Choroid plexus epithelial cell (primary cell): ENCODE measurements around the gene ZNF521.

Source experiments
- DNase-seq: peaks from one replicate; pipeline ENCODE4 v3.0.0-alpha.2; 2010; ENCODE audit warnings: low read depth
- H3K4me3 ChIP-seq: 2 replicates; pipeline ENCODE4 v1.5.1; 2011; ENCODE audit warnings: low read depth, mild to moderate bottlenecking, control low read depth, low read length, moderate library complexity
- TF ChIP-seq, protein P1 (sequence below): conservative IDR thresholded peaks from 2 replicates; pipeline ENCODE4 v1.5.1; 2011; ENCODE audit warnings: low read depth, mild to moderate bottlenecking, control low read depth, inconsistent platforms, low read length, moderate library complexity

ZNF521 gene

DNA sequence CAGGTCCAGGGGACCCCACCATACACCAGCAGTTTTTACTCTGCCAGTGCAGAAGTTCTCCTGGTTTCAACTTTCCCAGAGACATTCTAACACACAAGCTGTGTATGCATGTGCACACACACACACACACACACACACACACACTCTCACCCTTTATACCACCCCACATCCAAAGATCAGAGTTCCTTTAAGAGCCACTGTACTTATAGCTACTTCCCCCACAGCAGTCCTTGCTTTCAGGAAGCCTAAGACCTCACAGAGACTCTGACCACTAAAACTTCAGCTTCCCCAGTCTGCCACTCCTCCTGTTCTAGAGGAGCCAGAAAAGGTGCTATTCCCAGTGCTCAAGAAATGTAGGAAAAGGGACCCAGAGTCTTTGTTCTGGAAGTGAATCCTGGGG is 107.8 kb downstream of the ZNF521 start:
- TF ChIP-seq, protein P1, sequence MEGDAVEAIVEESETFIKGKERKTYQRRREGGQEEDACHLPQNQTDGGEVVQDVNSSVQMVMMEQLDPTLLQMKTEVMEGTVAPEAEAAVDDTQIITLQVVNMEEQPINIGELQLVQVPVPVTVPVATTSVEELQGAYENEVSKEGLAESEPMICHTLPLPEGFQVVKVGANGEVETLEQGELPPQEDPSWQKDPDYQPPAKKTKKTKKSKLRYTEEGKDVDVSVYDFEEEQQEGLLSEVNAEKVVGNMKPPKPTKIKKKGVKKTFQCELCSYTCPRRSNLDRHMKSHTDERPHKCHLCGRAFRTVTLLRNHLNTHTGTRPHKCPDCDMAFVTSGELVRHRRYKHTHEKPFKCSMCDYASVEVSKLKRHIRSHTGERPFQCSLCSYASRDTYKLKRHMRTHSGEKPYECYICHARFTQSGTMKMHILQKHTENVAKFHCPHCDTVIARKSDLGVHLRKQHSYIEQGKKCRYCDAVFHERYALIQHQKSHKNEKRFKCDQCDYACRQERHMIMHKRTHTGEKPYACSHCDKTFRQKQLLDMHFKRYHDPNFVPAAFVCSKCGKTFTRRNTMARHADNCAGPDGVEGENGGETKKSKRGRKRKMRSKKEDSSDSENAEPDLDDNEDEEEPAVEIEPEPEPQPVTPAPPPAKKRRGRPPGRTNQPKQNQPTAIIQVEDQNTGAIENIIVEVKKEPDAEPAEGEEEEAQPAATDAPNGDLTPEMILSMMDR = no peak
- H3K4me3 ChIP-seq = no peak overlapping the region
- no peak for DNase-seq

DNA sequence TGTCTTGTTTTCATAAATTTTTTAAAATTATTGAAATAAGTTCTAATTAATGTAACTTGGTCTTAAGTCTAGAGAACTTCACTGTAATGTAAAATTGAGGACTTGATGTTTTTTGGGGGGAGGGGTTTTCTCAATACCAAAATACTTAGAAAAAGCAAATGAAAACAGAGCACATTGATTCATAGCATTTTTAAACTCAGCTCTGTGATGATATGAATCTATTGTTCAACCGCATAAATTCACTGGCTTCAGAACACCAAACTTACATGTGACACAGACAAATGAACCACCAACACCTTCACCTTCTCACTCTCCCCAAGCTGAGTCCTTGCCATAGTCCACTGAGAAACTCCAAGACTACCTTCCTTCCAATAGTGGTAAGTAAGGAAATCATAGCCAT is 108.2 kb downstream of the ZNF521 start:
- H3K4me3 ChIP-seq = no peak overlapping the region
- DNase-seq = no peak
- TF ChIP-seq, protein P1 = no peak

DNA sequence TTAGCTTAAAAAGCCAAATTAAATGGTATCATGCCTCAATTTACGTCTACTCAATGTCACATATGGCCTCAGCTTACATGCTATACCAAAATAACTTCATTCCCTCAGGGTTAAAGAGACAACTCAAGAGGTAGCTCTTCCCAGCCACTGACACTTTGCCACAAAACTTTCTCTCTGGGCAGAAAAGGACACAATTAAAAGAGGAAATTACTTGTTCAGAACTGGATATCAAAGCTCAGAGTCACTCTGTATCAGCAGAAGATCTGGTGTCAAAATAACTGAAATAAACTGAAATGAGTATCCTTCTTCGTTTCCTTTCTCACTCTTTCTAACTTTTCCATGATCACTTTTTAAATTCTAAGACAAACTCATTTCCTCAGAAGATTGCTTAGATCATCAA is 108.7 kb downstream of the ZNF521 start:
- DNase-seq = no peak
- H3K4me3 ChIP-seq = no peak overlapping the region
- TF ChIP-seq, protein P1 = no peak

- DNase-seq = no peak
- TF ChIP-seq, protein P1 = no peak
- no peak overlapping the region for H3K4me3 ChIP-seq
Measured at GRCh38 chr18:25240420-25240770, 111.6 kb downstream of the ZNF521 start.

DNA sequence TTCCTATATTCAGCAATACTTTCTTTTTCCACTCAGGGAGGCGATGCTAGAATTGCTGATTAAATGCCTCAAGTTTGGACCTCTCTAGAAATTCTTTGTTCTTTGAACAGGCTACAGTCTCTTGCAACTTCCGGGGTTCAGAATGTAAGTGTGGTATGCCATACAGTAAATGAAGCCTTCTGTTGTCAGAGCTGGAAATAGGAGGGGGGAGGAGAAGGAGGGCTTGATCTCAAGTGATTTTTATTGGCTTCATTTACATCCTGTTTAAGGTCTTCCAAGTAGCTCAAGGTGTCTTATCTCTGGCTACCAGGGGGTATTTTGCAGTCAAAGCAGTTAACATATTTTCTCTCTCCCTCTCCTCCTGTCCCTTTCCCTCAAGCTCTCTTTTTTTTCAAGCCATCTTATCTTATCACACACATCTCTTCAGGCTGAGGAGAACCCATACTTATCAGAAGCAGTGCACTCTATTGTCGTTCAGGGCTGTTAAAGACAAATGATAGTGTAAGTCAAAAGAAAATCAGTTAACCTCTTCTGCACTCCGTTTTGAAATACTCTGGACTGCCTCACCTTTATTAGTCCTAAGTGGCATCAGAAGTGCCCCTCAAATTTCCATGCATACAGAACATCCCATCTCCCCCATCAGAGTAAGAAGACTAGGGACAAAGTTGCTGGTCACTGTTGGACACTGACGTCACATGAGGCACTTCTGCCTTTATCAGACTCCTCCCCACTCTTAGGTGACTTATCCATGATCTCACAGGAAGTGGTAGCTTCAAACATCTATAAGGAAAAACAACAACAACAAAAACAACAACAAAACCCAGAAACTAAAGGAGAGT is 112.2 kb downstream of the ZNF521 start:
- no peak overlapping the region for H3K4me3 ChIP-seq
- TF ChIP-seq, protein P1 = no peak
- peak; percentile 59 for DNase-seq

DNA sequence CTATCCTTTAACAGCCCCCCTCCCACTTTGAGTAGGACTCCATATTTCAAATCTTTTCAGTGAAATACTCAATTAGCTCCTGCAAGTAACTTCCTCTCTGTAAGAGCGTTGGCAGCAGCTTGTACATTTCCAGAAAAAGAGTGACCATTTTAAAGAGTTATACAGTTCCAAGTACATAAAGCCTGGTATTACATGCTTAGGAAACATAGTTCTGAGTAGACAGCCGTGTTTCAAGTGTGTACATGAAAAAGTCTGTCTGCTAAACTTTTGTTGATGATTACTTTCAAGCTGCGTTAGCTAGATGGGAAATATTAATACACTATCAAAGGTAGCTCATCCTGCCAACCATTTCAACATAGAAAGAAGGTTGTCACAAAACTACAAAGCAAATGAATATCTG is 112.8 kb downstream of the ZNF521 start:
- no peak for DNase-seq
- H3K4me3 ChIP-seq = no peak overlapping the region
- TF ChIP-seq, protein P1 = no peak
